HuH-7.5 (cell line): ENCODE results near the gene MAPKAPK3.

Experiments used
- DNase-seq: peaks from one replicate; pipeline ENCODE4 v3.0.0; 2011; ENCODE audit warnings: low spot score

Gene MAPKAPK3

DNA sequence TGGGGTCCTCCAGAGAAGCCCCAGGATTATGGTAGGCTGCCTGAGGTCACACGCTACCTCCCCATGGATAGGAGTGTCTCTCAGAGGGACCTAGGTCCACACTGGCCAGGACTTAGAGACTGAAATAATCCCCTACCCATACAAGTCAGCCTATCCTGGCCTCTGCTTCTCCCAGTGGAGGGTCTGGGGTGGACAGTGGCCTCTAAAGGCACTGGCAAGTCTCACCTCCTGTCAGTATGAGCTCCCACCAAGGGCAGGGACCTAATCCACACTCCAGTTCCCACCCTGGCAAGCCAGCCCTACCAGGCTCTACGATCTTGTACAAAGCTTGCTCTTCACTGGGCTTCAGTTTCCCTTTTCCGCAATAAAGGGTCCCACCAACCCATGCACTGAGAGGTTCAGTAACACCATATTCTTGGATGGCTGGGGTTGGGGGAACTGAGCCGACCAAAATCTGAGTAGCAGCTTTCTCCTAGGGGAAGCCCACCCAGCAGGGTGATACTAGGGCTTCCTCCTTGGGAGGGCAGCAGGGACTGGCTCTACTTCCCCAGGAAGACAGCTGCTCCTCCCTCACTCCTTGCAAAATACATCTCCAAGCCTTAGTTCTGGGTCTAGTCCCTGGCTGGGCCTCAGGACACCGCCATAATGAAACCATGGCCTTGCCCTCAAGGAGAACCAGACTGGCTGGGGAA, 7.7 kb upstream of the MAPKAPK3 start:
- no peak for DNase-seq

DNA sequence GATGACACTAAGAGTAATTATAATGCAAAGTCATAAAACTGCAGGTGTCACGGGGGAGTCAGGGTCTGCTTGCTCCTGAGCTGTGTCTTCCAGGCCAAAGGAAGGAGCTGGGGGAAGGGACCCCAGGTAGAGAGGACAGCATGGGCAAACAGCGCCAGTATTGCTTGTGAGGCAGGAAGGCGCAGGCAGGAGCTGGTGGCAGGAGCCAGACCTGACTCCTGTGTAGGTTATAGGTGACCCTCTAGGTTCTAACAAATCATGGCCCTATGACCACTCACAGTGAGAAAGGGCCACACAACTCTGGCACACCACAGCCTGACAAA, 7.2 kb upstream of the MAPKAPK3 start:
- no peak for DNase-seq

DNA sequence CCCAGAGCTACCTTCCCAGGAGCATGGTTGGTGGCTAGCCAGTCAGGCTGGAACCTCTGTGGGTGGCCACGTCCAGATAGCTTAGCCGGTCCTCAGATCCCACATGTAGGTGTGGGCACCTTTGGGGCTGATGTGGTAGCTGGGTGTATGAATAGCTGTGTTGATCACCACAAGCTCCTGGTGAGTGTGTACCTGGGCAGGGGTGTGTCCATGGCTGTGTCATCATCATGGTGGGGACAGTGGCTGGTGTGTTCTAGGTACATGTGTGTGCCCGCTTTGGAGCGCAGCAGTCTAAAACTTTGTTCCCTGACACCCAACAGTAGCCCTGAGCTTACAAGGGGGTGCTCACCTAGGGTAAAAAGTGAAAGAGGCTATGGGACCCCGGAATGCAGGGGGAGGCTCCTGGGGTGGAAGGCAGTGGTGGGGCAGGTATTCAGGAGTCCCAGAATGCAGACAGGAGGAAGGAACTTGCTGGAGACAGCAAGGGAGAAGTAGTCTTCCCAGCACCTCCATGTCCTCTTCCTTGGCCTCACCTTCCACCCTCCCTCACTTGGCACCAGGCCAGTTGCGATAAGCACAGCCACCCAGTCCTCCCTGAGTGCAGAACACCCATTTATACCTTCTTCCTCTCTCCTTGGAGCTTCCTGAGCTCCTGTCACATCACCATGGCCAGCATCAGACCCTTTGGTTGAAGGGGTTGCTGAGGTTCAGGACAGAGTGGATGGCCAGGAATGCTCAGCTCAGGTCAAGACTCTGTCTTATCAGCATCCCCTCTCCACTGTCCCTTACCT, 6.6 kb upstream of the MAPKAPK3 start:
- no peak for DNase-seq

DNA sequence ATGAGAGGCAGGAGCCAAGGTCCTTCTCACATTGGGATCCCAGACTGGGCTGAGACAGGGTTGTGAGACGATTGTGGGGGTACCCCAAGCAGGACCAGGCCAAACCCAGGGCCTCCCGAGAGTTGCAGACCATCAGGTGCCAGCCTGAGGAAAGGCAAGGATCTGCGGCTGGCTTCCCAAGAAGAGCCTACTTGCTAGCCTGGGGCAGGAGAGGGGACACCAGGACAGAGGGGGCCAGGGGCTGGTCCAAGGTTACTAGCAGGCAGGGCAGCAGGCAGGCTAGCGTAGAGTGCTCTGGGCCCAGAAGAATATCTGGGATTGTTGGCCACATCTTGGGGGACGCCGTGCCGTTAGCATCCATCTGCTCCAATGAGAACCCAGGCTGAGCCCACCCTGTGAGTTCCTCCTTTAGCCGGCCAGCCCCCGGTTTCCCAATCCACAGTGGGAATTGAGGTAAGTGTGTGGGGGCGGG, 5.9 kb upstream of the MAPKAPK3 start:
- no peak for DNase-seq

DNA sequence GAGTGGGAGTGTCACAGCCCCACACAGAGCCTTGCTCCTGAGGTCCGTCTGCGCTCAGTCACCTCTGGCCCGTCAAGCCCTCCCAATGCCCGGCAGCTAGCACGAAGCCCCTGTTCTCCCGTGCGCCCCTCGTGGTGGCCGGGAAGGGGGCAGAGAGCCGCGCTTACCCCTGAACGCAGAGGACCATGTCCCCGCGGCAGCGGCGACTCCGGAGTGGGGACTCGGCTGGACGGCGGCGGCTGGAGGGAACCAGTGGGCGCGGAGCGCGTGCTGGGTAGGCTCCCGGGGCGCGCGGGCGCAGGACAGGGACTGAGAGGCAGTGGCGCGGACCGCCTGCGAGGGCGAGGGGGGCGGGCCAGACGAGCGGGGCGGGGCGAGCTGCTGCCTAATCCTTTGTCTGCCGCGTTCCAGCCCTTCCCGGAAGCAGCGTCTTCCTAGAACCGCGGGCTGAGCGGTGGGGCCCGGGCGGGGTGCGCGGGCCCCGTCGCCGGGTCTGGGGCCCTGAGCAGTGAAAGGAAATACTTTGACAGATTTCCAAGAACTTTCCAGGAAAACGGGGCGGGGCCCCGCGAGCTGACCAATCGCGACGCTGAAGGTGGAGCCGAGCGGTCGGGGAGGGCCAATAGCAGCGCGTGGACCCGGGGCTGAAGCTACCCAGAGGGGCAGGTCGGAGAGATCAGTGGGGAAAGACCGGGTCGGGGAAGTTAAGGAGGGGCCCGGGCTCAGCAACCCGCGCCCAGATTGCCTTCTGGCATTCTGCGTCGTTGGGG, 5.3 kb upstream of the MAPKAPK3 start, which contains the start of gene CISH:
CISH (minus strand) TSS at position 311 of the 770 bp plus-strand sequence; CDS start at position 187, 124 bp downstream.
- peak; percentile 93 for DNase-seq

DNA sequence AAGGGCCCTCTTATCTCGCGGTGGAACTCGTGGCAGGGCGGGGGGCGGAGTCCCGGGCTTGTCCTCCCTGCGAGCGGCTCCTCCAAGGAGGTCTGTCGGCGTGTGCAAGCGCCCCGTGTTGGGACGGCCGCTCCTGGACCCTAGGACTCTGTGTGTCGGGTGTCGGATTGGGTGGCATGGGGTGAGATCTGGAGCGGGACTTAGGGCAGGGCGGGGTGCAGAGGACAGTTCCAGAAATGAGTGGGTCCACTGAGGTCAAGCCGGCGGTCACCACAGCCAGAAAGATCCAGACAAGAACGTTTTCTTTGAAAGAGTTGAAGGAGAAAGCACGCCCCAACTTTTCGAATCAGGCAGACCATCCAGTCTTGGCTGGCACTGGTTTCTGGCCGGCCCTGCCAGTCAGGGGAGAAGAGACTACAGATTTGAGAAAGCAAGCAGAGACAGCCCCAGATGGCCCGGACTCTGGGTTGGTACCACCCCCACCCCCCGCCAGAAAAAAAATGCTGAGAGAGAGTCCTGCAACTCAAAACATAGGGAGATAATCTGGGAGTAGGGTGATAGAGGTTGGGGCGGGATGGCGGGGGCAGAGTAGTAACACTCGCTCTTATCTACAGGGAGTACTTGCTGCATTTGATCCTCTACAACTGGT, 4.6 kb upstream of the MAPKAPK3 start:
- no peak for DNase-seq

DNA sequence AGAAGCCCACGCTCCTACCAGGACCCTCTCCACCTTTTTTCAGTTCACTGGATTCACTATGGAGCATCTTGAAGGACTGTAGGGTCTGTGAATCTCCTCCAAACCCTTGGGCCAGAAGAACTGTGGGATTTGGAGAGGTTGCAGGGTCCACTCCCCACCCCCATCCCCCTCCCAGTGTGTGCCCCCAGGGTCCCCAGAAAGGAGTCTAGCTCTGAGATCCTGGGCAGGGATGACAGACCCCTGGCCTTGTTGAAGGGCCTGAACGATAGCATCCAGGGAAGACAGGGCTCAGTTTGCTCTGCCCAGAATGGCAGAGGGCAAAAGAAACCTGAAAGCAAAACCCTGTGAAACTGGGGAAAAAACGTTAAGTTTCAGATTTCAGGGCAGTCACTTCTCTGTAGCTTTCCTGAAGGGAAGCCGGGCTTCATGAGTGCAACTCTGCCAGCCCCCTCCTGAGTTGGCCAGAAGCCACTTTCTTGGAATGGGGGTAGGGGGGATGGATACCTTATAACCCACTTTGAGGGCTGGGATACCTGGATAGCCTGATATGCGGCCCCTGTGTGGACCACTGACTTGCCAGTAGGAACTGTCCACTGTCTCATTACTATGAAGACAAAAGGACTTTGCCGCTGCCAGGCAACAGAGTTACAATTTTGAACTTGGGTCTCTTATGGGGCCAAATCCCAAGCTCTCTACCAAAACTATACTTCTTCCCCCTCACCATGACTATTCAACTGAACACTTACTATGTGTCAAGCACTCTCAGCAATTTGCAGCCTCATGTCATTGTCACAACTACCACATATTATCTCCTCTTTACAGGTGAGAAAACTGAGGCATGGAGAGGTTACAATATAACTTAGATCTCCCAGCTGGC, 3.7 kb upstream of the MAPKAPK3 start:
- DNase-seq: no peak

DNA sequence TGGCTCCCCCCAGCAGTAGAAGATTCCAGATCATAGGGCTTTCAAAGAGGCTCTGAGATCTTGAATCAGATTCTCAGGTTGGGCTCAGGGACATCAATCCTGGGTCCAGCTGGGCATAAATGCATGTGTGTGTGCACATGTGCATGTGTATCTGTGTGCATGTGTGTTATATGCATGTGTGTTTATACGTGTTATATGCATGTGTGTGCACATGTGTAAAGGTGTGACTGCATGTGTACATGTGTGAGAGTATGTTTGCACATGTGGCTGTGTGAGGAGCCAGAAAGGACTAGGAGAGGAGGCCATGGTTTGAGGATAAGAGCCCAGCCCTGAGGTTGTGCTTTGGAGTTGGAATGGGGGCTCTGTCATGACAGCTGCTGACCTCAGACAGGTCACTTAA, 1.8 kb upstream of the MAPKAPK3 start:
- no peak for DNase-seq

DNA sequence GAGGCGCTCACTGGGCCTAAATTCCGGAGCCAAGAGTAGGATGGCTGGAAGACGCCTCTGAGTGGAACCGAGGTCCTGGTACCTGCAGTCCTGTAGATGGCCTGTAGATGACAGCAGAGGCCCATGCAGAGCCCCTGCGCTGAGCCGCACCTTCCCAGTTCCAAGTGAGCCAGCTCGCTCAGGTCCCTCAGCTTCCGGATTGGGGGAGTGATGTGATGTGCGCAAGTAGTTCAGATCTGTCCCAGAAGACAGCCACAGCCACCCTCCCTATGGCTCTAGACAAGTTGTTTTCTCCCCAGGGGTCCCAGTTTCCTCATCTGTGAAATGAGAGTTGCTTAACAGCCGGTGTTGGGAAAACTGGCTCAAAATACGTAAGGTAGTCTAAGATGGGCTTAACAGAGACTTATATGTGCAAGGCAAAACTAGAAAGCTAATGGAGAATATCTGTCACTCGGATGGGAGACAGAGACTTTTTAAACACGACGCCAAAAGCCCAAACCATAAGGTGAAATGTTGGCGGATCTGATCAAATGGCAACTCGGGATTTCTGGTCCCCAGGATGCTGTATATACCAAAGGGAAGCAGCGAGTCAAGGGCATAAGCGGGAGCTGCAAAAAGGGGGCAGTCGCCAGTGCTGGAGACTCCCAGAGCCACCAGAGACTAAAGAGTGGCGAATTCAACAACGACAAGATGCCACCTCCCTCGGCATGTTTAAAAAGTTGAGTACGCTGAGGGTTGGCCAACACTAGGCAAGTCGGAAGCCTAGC, 765 bp upstream of the MAPKAPK3 start:
- peak; percentile 93 for DNase-seq

DNA sequence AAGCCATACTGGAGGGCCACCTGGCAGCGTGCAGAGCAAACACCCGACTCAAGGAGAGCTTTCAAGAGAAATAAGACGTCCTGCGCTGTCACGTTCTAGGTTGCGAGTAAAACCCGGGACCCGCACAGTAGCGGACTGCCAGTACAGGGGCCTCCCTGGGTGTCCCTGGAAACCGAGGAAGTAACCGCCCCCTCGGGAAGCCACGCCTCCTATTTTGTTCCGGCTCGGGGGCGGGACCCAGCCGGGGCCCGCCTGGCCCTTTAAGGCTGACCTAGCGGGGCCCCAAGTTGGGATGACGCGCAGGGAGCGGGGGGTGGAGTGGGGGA, 218 bp upstream of the MAPKAPK3 start:
- no peak for DNase-seq

DNA sequence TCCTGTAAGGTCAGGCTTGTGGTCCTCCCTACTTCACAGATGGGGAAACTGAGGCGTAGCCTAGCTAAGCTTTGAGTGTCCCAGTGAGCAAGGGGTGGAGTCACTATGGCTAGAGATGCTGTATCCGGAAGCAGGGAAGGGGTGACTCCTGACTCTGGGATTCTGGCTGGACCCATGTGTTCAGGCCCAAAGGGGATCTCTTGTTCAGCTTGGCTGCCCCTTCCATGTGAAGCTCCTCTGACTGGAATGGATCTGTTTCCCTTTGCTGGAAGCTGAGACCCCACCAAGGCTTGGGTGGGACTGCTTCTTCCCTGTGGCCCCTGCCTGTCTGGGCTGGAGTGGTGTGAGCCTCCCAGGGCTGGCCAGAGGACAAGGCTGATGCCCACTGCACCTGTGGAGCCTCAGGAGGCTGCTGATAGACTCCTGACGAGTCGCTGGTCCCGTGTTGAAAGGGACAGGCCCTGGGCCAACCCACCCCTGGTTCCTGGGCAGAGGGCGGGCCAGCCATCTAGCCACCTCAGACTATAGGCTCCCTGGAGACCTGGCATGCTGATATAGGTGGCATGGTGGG, 1.0 kb downstream of the MAPKAPK3 start:
- no peak for DNase-seq

DNA sequence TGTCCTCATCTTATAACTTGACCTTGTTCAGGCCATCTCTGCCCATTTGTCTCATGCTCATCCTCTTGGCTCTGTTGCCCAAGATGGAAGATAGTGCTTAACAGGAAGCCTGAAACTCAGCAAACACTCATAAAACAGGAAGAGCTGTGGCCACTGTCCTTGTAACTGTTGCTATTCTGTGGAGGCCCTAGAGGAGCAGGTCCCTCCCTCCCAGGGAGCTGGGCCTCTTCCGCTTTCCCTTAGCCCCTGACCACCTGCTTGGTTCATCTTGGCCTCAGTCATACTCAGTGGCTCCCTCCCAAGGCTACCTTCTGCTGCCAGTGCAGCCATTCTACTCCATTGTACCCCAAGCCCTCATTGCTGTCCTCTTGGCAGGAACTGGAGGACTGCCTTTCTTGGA, 3.5 kb downstream of the MAPKAPK3 start:
- DNase-seq: no peak

DNA sequence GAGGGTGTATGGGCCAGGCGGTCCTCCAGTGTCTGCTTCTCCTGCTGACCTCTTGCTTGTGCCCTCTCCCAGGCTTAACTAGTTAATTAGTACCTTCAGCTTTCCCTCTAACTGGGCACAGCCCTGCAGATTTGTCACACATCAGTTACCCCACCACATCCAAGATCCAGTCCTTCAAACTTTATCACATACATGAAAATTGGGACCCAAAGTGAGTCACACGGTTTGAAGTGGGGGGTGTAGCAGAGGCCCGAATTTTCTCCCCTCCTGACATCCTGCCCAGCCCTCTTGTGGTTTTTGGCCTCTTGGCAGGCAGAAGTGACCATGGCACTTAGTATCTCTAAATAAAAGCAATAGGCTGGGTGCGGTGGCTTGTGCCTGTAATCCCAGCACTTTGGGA, 3.9 kb downstream of the MAPKAPK3 start:
- no peak for DNase-seq

DNA sequence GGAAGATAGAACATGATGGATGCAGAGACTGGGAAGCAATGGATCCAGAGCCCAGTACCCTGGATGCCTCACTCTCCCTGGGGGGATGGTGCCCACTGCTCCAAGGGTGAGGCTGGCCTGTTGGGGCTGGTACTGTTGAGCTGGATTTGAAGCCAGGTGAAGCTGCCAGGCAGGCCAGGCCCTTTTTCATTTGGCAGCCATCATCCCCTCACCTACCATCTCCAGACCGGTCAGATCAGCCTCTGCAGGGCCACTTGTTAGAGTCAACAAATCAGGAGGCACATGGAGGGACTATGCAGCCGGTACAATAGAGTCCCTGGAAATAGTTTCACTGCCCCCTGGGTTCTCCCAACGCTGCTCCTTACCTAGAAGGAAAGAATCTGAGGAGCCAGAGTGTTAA, 5.9 kb downstream of the MAPKAPK3 start:
- no peak for DNase-seq

DNA sequence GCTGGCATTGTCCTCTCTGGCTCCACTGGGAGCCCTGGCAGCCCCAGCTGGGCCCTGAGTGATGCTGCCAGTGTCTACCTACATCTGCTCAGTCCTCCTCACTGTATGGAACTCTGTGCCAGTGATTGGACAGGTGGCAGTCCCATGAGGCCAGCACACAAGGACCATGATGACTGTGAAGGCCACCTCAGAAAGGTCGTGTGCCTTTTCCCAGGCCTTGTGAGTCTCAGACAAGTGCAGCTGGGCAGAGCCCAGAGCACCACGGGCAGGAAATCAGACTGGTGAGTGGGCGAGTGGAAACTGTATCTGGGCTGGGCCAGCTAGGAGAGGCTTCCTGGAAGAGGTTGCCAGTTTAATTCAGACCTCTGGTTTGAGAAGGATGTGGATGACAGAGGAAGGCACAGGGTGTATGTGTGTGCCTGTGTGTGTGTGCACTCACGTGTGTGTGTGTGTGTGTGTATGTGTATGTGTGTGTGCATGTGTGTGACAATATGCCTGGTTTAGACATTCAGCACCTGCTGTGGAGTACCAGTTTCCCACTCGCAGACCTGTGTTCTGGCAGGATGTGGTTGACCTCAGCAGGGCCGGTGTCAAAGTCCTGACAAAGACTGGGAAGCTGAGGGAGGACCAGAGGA, 7.0 kb downstream of the MAPKAPK3 start:
- DNase-seq: no peak

DNA sequence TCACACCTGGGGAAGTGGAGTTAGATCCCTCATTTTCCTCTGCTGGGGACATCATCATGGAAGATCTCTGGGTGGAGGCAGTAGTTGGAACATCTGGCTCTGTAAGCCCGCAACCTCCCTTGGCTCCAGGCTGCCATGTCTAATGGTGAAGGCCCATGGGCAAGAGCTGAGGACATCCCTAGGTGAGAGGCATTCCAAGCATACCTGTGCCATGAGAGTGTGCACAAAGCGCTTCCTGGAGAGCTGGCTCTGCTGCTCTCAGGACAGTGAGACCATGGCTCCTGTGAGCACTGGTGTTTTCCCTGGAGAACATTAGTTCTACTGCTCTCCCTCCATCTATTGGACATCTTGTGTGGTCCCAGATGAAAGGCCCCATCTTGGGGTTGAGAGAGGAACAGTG, 7.7 kb downstream of the MAPKAPK3 start:
- DNase-seq: no peak

DNA sequence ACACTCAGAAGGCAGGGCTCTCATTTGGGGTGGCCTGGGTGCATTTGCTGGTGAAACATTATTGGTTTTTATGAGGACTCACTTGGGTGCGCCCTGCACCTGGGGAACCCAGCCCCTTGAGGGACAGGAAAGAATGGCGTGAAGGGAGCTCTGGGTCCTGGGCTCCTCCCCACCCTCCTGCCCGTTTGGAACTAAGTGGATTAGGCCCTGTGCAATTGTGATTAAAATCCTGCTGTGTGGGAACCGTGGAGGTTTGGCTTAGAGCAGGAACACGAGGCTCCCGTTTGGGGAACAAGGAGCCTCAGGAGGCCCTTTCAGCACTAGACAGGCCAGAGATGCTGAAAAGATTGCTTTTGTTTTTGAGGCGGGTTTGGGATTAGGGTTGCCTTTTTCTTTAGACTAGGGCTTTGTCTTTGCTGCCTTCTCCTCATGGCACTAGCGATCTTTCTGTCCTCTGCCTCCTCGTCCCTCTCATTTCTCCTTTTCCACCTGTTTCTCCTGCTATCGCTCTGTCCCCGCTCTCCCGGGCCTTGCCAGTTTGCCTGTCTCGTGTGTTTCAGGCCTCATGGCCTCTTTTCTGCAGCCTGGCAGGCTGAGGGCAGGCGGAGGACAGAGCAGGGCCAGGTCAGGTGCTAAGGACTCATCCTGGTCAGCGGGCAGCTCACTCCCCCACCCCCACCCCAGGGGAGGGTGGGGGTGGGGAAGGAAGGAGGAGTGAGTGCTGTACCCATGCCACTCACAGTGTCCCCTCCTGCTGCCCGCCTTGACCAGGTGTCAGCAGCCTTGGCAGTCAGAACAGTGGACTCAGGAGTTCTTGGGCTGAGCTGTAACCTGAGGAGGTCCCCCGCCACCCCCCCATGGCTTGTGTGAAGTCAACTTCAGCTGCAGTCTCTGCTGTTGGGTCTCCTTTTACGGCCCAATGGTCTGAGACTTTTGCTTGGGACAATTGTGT, 8.6 kb downstream of the MAPKAPK3 start:
- DNase-seq: no peak

DNA sequence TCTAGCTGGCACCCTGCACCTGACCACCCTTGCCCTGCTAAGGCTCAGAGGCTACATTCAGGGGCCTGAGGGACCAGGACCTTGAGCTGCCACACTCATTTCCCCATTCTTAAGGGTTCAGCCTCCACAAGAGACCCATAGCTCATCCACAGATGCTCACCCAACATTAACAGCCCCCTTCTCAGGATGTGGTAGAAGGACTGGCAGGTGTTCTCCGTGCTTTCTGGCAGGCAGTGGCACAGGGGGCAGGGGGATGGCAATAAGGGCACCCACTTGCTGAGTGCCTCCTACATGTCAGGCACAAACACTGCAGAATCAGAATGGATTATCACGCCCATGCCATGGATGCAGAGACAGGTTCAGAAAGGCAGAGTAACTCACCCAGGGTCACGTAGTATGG, 9.4 kb downstream of the MAPKAPK3 start:
- DNase-seq: no peak
